NCI-H774 (cell line): ENCODE measurements around the gene ASCC3.
"Not testable (repeated sequence)": the region's sequence is repeated elsewhere in the genome, so short reads cannot be mapped to it uniquely, and the experiment has no call there.

ENCODE experiments used
- DNase-seq: peaks from one replicate; lab custom pipeline; 2025; lab: John Stamatoyannopoulos, UW

ASCC3 gene

DNA sequence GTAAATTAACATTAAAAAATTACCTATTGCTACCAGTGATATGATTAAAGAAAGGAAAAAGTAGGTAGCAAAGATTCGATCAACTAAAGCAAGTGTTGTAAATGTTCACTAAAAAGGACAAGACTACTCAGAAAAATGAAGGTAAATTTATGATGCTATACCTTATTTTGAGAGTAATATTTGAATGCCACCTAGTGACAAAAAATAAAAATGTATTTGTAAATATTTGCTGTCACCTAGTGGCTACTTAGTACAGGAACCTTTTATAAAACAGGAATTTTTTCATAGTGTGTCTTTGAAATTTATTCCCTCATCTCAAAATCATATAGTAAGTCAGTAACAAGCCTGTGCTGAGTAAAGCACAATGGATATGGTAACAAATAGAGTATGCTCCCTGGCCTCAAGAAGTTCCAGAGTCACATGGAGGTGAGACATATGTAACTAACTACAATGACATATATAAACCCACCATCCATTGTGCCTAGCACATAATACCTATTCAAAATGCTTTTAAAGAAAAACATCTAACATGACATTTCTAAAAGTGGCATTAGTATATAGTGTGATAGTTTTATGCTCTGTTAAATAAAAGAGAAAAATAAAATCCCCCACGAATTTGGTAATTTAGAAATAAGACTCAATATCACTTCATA is 223.3 kb downstream of the ASCC3 start:
- DNase-seq: peak; percentile 93

DNA sequence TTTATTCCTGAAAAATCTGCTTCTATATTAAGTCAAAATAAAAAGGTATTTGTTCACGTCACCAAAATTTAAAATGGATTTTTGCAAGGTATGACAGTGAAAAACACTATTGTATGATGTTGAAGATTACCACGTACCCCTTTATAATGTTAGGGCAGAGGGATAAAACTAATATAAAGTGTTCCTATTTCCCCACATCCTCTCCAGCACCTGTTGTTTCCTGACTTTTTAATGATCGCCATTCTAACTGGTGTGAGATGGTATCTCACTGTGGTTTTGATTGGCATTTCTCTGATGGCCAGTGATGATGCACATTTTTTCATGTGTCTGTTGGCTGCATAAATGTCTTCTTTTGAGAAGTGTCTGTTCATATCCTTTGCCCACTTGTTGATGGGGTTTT is 240.0 kb downstream of the ASCC3 start:
- not testable (repeated sequence) for DNase-seq

DNA sequence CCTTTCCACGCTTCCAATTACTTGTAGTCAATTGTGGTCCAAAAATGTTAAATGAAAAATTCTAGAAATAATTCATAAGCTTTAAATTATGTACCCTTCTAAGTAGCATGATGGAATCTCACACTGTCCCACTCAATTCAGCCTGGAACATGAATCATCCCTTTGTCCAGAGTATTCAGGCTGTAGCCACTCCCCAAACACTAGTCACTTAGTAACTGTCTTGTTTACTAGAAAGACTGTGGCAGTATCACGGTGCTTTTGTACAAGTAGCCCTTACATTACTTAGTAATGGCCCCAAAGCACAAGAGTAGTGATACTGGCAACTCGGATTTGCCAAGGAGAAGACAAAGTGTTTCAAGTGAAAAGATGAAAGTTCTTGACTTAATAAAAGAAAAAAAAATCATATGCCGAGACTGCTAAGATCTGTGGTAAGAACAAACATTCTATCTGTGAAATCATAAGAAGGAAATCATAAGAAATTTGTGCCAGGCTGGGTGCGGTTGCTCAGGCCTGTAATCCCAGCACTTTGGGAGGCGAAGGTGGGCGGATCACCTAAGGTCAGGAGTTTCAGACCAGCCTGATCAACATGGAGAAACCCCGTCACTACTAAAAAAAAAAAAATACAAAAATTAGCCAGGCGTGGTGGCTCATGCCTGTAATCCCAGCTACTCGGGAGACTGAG is 247.9 kb downstream of the ASCC3 start:
- DNase-seq: peak; percentile 21

DNA sequence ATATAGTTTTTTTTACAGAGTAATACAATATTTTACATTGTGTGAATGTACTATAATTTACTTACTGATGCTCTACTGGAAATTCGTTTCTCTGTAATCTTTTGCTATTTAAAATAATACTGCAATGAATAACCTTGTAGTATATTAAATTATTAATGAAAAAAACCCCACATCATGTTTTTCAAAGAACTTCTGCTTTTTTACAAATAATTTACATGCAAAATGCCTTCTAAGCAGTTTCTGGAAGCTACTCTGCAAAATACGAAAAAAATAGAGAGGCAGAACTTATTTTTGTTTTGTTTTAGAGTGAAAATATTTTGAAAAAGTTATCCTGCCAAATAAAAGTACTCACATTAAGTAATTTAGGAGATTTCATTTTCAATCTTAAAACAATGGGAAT is 250.6 kb downstream of the ASCC3 start:
- DNase-seq: no peak

DNA sequence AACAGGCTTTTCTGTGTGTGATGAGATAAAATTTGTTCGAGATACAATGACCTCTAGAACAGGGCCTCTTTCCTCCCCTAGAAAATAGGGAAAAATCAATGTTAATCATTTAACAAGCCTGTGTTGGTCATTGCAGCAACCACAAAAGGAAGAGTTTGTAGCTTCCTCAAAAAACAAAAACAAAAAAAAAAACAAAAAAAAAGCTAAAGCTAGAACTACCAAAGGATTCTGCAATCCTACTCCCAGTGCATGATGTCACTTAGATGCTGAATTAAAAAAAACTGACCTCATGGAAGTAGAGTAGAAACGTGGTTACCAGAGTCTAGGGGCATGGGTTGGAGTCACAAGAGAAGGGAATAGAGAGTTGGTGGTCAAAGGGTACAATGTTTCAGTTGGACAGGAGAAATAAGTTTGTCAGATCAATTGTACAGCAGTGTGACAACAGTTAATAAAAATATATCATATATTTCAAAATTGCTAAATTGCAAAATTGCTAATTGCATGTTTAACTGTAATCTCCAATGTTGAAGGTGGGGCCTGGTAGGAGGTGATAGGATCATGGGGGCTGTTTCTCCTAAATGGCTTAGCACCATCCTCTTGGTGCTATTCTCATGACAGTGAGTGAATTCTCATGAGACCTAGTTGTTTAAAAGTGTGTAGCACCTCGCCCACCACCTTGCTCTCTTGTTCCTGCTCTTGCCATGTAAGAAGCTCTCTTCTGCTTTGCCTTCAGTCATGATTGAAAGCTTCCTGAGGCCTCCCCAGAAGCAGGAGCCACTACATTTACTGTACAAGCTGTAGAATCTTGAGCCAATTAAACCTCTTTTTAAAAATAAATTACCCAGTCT is 253.0 kb downstream of the ASCC3 start:
- DNase-seq: peak; percentile 43

DNA sequence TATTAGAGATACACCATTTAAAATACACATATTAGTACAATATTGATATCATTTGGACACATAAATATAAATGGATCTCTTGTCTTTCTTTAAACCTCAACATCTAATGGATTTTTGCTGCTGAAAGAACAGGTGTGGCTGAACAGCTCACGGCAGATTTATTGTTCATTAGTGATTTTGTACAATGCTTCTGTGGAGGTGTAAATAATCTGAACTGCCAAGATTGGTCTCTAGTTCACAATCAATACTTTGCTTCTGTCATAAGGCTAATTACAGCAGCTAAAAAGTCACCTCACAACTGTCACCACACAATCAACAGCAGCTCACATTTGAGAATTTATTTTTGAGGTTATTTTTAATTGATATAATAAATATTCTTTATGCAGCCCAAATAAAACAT is 254.4 kb downstream of the ASCC3 start:
- peak; percentile 97 for DNase-seq

DNA sequence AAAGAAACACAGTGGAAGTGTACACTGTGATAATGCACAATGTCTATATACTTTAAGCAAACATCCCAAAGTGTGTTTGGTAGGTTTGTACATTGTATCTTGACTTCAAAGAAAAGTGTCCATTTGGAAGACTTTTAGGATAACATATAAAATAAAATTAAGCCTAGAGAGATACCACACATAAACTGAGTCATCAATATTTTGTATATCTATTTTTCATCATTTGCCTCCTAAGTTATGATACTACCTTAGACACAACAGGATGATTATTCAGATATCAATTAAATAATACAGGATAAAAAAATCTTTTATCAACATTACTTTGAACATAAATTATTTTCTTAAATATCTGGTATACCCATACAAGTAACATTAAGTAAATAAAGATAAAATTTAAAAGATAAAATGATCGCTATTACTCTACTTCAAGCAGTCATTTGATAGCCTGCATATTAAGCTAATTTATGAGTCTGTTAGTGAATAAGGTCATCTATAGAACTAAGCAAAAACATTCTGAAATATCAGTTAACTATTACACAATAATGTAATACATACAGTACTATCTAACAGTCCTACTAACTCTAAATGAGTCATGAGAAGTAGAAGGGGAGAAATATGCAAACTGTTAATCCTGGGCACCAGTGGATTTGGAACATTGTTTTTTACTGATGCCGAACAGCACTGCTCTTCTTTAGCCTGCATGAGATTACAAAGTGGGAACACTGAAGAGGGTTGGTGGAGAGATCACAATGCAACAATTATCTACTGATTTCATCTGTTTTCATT is 258.0 kb downstream of the ASCC3 start:
- DNase-seq: peak; percentile 43

DNA sequence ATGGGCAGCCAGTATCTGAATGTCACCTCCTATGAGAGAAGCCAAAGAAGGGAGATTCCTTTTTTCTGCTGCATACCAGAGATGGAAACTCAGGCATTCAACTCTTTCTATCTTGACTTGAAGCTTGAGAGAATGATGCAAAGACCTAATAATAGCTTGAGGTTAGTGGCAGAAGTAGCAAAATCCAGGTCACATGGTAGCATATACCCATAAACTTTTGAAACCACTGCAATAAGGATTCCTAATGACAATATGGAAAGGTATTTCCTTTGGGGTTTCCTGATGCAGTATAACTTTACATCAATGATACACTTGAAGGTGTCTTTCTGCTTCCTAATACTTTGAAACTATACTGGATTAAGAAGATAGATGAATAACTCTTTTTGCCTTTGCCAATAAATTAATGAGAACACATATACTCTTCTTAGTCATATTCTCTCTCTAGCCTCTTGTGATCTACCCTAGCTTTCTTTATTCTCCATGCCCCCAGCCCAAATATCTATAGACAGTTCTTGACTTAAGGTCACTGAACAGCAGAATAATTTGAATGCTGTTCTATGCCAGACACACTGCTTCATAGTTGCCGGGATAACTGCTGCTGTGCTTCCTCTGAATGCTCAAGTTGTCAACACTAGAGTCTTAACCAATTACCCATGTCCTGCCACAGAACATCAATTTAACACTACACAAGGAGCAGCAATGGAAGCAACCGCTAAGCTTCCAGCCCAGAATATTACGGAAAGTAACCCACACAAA is 260.9 kb downstream of the ASCC3 start:
- DNase-seq: no peak

DNA sequence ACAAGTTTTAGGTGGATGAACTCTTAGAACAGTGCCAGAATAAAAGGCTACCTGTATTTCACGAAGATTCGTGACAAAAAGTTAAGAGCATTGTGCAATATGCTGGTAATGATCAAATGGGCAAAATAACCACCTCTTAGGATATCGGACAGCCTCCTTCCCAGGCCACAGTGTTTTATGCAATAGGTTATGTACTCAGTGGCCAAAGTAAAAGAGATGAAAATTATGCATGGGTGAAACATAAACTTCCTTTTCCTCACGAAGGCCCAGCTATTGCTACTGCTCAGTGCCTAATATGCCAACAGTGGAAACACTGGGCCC is 262.8 kb downstream of the ASCC3 start:
- no peak for DNase-seq

DNA sequence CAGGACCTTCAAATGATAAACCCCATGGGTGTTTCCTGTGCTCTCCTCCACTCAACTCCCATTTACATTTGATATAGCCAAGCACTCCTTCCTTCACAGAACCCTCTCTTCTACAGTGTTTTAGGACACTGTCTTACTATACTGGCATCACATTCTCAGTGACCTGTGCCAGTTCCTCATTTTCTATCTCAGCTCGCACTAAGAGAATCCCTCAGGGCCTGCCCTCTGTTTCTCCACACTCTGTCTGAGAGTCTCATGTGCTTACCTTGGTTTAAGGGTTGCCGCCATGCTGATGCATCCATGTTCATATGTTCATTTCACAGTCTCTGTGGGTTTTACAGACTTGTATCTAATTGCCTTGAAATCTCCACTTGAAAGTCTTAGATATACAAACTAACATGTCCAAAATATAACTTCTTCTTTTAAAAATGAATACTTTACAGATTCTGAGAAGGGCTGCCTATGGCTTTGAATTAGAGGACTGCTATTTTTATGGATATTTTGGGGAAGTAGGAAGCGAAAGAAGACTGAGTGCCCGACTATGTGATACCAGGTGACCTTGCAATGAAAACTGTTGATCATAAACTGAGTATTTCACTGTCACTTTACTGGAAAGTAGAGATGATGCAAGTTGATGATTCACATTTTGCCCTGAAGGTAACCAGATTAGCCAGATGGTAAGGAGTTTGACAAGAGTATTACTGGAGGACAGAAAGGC is 263.3 kb downstream of the ASCC3 start:
- DNase-seq: no peak

DNA sequence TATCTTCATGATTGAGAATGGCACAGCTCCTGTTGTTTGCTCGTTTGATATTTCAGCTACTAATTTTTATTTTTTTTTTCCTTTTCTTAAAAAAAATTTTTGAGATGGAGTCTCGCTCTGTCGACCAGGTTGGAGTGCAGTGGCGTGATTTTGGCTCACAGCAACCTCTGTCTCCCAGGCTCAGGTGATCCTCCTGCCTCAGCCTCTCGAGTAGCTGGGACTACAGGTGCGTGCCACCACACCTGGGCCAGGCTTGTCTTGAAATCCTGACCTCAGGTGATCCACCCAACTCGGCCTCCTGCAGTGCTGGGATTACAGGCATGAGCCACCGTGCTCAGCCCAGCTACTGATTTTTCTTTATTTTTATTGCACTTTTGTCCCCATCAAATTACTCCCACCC is 266.2 kb downstream of the ASCC3 start:
- no peak for DNase-seq

DNA sequence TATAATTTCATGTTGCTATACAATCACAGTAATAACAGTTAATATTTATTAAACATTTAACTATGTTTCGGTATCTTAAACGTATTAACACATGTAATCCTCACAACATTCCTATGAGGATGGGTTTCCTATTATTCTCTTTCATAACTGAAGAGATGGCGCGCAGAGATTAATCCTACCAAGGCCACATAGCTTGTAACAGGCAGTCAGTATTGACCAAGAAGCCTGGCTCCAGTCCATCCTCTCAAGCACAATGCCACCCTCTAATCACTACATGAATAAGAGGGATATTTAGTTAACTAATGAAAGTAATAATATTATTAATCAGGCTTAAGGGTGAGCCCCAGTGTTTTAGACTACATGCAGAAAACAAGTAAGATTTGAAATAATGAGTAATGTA is 266.7 kb downstream of the ASCC3 start:
- DNase-seq: no peak

DNA sequence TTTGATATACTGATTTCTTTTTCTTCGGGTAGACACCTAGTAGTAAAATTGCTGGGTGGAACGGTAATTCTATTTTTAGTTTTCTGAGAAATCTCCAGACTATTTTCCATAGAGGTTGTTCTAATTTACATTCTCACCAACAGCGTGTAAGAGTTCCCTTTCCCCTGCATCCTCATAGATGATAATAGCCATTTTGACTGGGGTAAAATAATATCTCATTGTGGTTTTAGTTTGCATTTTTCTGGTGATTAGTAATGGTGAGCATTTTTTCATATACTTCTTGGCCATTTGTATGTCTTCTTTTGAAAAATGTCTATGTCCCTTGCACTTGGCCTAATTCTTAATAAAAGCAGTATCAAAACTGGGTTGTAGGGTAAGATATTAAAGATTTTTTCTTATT is 267.5 kb downstream of the ASCC3 start:
- DNase-seq: no peak

DNA sequence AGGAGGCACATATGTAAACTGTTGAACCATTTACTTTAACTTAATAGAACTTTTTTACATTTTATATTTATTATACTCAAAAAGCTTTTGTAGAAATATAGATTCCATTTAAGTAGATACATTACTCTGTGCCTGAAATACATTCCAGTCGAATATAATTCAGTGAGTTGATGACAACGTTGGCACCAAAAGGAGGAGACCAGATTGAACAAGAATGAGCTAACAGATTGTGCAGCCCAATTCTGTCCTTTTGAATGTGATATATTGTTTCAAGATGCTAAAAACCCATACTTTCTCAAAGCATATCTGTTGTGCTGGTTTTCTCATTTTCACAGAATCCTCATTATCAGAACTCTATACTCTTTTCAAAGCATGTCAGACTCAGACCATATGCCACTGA is 269.0 kb downstream of the ASCC3 start:
- no peak for DNase-seq

DNA sequence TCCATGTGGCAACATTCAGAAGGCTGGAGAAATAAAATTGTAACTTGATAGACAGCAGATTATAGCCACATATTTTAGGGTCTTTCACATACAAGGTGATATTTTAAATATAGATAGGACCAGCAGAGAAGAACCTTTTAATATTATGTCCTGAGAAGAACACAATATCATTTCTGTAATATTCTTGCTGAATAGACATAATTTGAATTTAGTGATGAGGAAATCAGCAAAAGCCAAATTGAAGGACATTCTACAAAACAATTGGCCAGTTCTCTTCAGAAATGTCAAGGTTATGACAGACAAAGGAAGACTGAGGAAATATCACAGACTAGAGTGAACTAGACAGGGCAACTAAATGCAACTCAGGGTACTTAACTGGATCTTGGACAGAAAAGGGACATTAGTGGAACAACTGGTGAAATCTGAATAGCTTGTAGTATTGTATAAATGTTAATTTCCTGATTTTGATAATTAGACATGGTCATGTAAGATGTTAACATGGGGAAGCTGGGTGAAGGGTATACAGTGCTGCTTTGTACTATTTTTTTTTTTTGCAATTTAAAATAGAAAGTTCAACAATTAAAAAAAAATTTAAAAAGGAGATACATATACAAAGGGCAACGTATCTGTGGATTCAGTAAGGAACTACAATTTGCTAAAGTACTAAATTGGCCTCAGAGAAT is 281.9 kb downstream of the ASCC3 start:
- DNase-seq: no peak

DNA sequence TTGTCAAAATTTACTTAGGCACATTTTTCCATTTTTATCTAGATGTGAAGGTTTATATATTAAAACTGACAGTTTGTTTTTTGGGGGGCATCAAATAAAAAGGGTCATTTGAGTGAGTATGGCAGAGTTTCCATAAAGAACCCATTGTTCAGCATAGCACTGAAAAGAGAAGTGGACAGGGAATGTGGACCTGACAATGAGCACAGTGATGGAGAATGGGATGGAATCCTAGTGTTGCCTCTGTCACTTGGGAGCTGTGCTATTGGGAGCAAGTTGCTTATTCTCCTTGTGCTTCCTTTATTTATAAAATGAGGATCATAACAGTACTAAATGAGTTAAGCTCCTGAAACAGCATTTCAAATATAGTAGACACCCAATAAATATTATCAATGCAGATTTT is 285.7 kb downstream of the ASCC3 start:
- peak; percentile 45 for DNase-seq

DNA sequence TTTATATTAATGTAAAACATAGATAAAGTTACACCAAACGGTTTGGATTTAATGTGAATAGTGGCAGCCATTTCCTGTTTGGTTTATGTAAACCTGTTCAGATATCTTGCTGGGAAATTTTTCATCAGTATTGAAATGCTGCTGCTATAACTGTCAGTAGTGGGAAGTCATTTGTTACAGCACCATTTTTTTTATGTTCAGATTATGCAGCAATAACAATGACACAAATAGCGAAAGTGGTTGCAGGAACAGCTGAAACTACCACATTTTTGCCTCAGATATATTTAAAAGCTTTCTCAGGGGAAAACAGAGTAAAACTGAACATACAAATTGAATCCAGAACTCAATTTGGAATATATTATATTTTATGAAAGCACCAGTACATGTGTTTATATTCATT is 287.6 kb downstream of the ASCC3 start:
- peak; percentile 73 for DNase-seq

DNA sequence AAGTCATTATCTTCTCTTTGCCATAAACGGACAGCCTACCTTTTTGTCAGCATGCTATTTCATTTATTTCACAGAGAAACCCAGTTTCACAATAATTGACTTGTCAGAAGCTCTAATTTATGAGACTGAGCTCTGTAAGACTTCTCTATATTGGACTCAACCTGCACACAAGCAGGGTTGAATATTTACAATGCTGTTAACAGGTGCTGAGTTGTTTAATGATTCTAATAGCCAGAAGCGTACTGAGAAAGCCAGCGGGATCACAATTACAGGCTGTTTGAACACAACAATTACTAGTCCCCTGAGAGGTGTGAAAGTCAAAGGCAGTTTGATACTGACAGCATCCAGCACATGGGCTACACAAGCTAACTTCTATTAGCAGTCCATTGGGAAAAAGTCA is 288.2 kb downstream of the ASCC3 start:
- peak; percentile 100 for DNase-seq

DNA sequence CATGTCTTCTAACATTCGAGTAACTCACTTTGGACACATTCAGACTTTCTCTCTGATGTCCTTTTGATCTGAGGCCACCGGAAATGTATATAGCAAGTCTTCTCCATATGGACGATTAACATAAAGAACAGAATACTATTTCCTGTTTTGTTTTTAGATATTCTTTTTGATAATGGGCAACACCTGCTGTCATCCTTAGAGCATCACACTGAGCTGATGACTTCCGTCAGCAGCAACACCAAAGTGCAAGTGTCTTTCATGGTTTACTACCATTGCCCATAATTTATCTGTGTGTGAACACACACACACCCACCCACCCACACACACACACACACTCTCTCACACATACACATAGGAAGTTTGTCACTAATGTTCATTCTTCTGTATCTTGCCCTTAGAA is 303.7 kb downstream of the ASCC3 start:
- DNase-seq: no peak

DNA sequence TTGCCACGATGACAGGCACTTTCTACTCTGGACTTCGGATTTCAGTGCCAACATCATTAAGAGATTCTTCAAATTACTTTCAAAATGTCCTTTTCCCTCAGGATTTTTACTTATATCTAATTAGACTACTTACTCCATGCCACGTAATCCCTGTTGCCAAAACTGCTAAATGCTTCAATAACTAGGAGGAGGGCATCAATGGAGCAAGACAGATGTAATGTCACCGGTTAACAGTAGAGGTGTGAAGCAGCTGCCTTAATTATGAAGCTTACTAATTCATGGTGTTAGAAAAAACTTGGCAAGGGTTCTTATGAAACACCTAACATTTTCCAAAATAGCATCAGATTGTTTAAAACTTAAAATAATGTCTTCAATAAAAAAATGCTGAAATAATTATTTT is 305.2 kb downstream of the ASCC3 start:
- peak; percentile 50 for DNase-seq
